Lung (tissue), 12 donors: ENCODE measurements around the gene THAP3. TPM values are rescaled to one million over a fixed set of nuclear protein-coding genes. Genes with fewer than 3 reads are reported as not detected.

Experiments
- ATAC-seq: fragments of 200-7000 bp; cut with Tn5 transposase; one replicate; pipeline ENCODE4 v1.9.1; 2020; ENCODE audit warnings: moderate number of reproducible peaks; ENCODE audit not compliant: insufficient read depth, low FRiP score
- DNase-seq, 3 donors: peaks; one replicate each; pipeline ENCODE4 v3.0.0-alpha.2; 2013 to 2017
- H3K27ac ChIP-seq, 2 donors: one replicate each; pipeline ENCODE4 v1.5.1; 2013; ENCODE audit warnings: mild to moderate bottlenecking in 2 of 2, moderate library complexity in 2 of 2, control low read depth in 1 of 2, inconsistent platforms in 1 of 2, low read depth in 1 of 2, low read length in 1 of 2
- H3K27me3 ChIP-seq, 3 donors: one replicate each; pipeline ENCODE4 v1.5.1; 2013; ENCODE audit warnings: low read length in 2 of 3; ENCODE audit not compliant: control insufficient read depth in 3 of 3, insufficient read depth in 3 of 3
- H3K36me3 ChIP-seq, 4 donors: one replicate each; pipeline ENCODE4 v1.5.1; 2013; ENCODE audit warnings: low read length in 4 of 4, mild to moderate bottlenecking in 1 of 4, moderate library complexity in 1 of 4; ENCODE audit not compliant: control insufficient read depth in 4 of 4, insufficient read depth in 4 of 4
- H3K4me1 ChIP-seq, 5 donors: one replicate each; pipeline ENCODE4 v1.5.1; 2013; ENCODE audit warnings: low read length in 5 of 5, mild to moderate bottlenecking in 2 of 5, moderate library complexity in 1 of 5; ENCODE audit not compliant: control insufficient read depth in 5 of 5, insufficient read depth in 5 of 5
- H3K4me3 ChIP-seq: one replicate; pipeline ENCODE4 v1.5.1; 2013; ENCODE audit warnings: mild to moderate bottlenecking, control low read depth, moderate library complexity
- H3K9ac ChIP-seq, 2 donors: one replicate each; pipeline ENCODE4 v1.5.1; 2013; ENCODE audit warnings: low read length in 2 of 2, control low read depth in 1 of 2; ENCODE audit not compliant: insufficient read depth in 1 of 2
- H3K9me3 ChIP-seq, 4 donors: one replicate each; pipeline ENCODE4 v1.5.1; 2013; ENCODE audit warnings: low read length in 3 of 4, mild to moderate bottlenecking in 1 of 4, moderate library complexity in 1 of 4; ENCODE audit not compliant: control insufficient read depth in 4 of 4, insufficient read depth in 3 of 4
- WGBS, 2 donors: extraction: QIAGEN DNeasy Blood & Tissue Kit; methylation state at CpG; one replicate each; pipeline ENCODE4 v1.1.7; 2013; 5-methylcytosine and 5-hydroxymethylcytosine counted together
- polyA plus RNA-seq, 2 donors: library from polyadenylated mRNA; stranded (reverse); fragments of 200-250 nt; gene quantifications; one replicate each; pipeline ENCODE4 v1.2.1, GENCODE V29; 2013
- total RNA-seq, 2 donors: library from RNA; depleted of rRNA in 1 of 2; stranded (reverse); fragments of >200 nt in 1 of 2; gene quantifications; one replicate each; pipeline ENCODE4 v1.2.1, GENCODE V29; 2014 to 2021
- TF ChIP-seq, protein P1 (sequence below): IDR thresholded peaks from 2 replicates; pipeline ENCODE4 v1.5.1; 2012; ENCODE audit warnings: mild to moderate bottlenecking; ENCODE audit errors: control extremely low read depth, extremely low read depth
- donor health status: control.
- donor health status: control.
- donor health status: Bipolar disorder and iron deficiency.
- donor health status: healthy.
- donor health status: DM: yes; HTN: yes; CAD: no.

THAP3 gene
- total and polyA plus RNA-seq, 4 donors: 12.6 to 26.5 (median 20.8) TPM

GRCh38 chr1:6619045-6619444 lies 5.6 kb upstream of the THAP3 start:
- WGBS, 2 donors: 97% methylated on average over 4 of the region's 4 CpGs
- H3K9me3 ChIP-seq: peaks cover 0 to 3% (median 0%) of the 10 kb centered on the region in 4 donors
- no peak for ATAC-seq
- H3K27ac ChIP-seq: no peak overlapping the region
- peaks cover 7 to 34% (median 30%) of the 10 kb centered on the region in 4 donors for H3K36me3 ChIP-seq
- H3K4me1 ChIP-seq: peaks cover 0 to 2% (median 0%) of the 10 kb centered on the region in 5 donors
- H3K9ac ChIP-seq: no peak overlapping the region
- TF ChIP-seq, protein P1, sequence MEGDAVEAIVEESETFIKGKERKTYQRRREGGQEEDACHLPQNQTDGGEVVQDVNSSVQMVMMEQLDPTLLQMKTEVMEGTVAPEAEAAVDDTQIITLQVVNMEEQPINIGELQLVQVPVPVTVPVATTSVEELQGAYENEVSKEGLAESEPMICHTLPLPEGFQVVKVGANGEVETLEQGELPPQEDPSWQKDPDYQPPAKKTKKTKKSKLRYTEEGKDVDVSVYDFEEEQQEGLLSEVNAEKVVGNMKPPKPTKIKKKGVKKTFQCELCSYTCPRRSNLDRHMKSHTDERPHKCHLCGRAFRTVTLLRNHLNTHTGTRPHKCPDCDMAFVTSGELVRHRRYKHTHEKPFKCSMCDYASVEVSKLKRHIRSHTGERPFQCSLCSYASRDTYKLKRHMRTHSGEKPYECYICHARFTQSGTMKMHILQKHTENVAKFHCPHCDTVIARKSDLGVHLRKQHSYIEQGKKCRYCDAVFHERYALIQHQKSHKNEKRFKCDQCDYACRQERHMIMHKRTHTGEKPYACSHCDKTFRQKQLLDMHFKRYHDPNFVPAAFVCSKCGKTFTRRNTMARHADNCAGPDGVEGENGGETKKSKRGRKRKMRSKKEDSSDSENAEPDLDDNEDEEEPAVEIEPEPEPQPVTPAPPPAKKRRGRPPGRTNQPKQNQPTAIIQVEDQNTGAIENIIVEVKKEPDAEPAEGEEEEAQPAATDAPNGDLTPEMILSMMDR: no peak
- DNase-seq: no peak
- no peaks in the 10 kb centered on the region for H3K27me3 ChIP-seq
- no peak overlapping the region for H3K4me3 ChIP-seq

- peaks cover 7 to 34% (median 30%) of the 10 kb centered on the region in 4 donors for H3K36me3 ChIP-seq
- ATAC-seq (no peak), DNase-seq (no peak)
- peaks cover 0 to 8% (median 0%) of the 10 kb centered on the region in 5 donors for H3K4me1 ChIP-seq
- H3K27me3 ChIP-seq: no peaks in the 10 kb centered on the region
- H3K9me3 ChIP-seq: peaks cover 0 to 3% (median 0%) of the 10 kb centered on the region in 4 donors
- TF ChIP-seq, protein P1: no peak
- H3K9ac ChIP-seq: no peak overlapping the region
- WGBS, 2 donors: 92 to 93% methylated on average over 41 of the region's 41 CpGs
- H3K4me3 ChIP-seq: no peak overlapping the region
- no peak overlapping the region for H3K27ac ChIP-seq
Observed at GRCh38 chr1:6621429-6622391, 3.0 kb upstream of the THAP3 start.

DNA sequence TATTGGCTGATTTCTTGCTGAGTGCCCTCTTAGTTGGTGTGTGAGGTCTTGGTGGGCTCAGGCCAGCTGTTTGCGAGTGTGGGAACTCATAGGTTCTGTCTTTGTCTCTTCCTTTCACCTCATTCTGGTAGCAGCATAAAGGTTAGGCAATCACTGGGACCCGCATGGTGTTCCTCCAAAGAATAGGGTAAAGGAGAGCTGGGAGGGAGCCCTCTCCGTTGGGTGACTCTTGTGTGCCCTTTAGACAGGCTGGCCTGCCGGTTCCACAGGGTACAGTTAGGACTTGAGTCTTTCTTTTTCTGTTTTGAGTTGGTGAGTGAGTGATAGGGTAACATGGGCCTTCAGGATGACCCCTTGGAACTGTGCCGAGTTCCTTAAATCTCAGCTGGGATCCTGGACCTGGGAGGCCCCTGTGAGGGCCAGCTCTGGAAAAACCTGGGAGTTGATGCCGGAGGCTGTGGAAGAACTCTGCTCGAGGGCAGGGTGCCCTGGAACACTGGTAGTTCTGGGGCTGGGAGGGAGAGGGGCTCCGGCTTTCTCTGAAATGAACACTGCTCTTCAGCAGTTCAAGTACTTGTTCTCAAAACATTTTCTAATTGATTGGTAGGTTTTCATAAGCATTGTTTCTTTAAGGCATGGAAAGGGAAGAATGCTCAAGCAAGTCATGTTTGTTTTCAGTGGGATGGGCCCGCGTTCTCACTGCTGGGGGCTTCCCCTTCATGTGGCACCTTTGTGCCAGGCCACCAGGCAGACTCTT lies 2.1 kb upstream of the THAP3 start:
- Histone ChIP-seq H3K4me1 (peaks cover 0 to 8% (median 0%) of the 10 kb centered on the region in 5 donors), H3K27ac (no peak overlapping the region), H3K27me3 (no peaks in the 10 kb centered on the region), H3K9ac (no peak overlapping the region), H3K4me3 (no peak overlapping the region), H3K36me3 (peaks cover 7 to 34% (median 31%) of the 10 kb centered on the region in 4 donors), H3K9me3 (peaks cover 0 to 3% (median 0%) of the 10 kb centered on the region in 4 donors)
- 89% methylated on average over 10 of the region's 10 CpGs for WGBS, 2 donors
- no peak for ATAC-seq
- TF ChIP-seq, protein P1: no peak
- no peak for DNase-seq
